ENCODE results near the gene AEBP1. TPM values are rescaled to one million over a fixed set of nuclear protein-coding genes. Genes with fewer than 3 reads are reported as not detected.

AEBP1 gene
- polyA plus RNA-seq, 3 donors: 65.2 to 81.4 (median 69.2) TPM

- no peak for DNase-seq
Observed at GRCh38 chr7:44064791-44065430, 39.2 kb upstream of the AEBP1 start.

GRCh38 chr7:44065431-44066110 lies 38.6 kb upstream of the AEBP1 start, which contains the start of gene PGAM2:
Gene PGAM2, minus strand, starts transcription at chr7:44065567. Its CDS starts 38 bp downstream, at chr7:44065529.
- DNase-seq: no peak

- DNase-seq: no peak
Observed at GRCh38 chr7:44066111-44066460, 38.1 kb upstream of the AEBP1 start.

GRCh38 chr7:44066494-44067063 lies 37.6 kb upstream of the AEBP1 start:
- no peak for DNase-seq

- DNase-seq: no peak
Observed at GRCh38 chr7:44067064-44067951, 36.8 kb upstream of the AEBP1 start.

- DNase-seq: no peak
Observed at GRCh38 chr7:44068054-44068453, 36.1 kb upstream of the AEBP1 start.

GRCh38 chr7:44071726-44072363 lies 32.3 kb upstream of the AEBP1 start:
- no peak for DNase-seq

GRCh38 chr7:44072364-44073231 lies 31.5 kb upstream of the AEBP1 start:
- DNase-seq: peak; percentile 54

- DNase-seq: no peak
Observed at GRCh38 chr7:44073664-44074348, 30.3 kb upstream of the AEBP1 start.

GRCh38 chr7:44074349-44074695 lies 29.8 kb upstream of the AEBP1 start:
- DNase-seq: no peak

GRCh38 chr7:44075296-44076075 lies 28.7 kb upstream of the AEBP1 start:
- DNase-seq: no peak

GRCh38 chr7:44076101-44076895 lies 27.8 kb upstream of the AEBP1 start:
- DNase-seq: no peak

- no peak for DNase-seq
Observed at GRCh38 chr7:44077061-44077460, 27.1 kb upstream of the AEBP1 start.

GRCh38 chr7:44077681-44078091 lies 26.5 kb upstream of the AEBP1 start:
- DNase-seq: no peak

- peak; percentile 73 for DNase-seq
Observed at GRCh38 chr7:44078521-44078920, 25.6 kb upstream of the AEBP1 start.

GRCh38 chr7:44079331-44080021 lies 24.7 kb upstream of the AEBP1 start:
- DNase-seq: no peak

GRCh38 chr7:44080118-44080517 lies 24.0 kb upstream of the AEBP1 start:
- DNase-seq: no peak

GRCh38 chr7:44080686-44081265 lies 23.4 kb upstream of the AEBP1 start:
- DNase-seq: no peak
